ENCODE data around the gene MYOM3.

MYOM3 gene

GRCh38 chr1:24139841-24140425 lies 28.0 kb upstream of the MYOM3 start:
- no peak overlapping the region for H3K23ac ChIP-seq (ENCODE audit: low read length)
- H3K27me3 ChIP-seq (ENCODE audit: insufficient read depth, low read length): no peaks in the 10 kb centered on the region
- H4K8ac ChIP-seq (ENCODE audit: low read depth, low read length): no peak overlapping the region
- no peak for DNase-seq
- no peak overlapping the region for H3K27ac ChIP-seq (ENCODE audit: low read depth, low read length)
- H2AK5ac ChIP-seq (ENCODE audit: low read length): no peak overlapping the region
- no peak overlapping the region for H2BK120ac ChIP-seq (ENCODE audit: insufficient read depth, low read length, poor library complexity)
- no peaks in the 10 kb centered on the region for H3K9me3 ChIP-seq (ENCODE audit: insufficient read depth, low read depth, low read length)
- H2AFZ ChIP-seq (ENCODE audit: insufficient read depth, low read length, poor library complexity): no peak overlapping the region
- H3K79me1 ChIP-seq (ENCODE audit: low read length): no peaks in the 10 kb centered on the region
- H3K36me3 ChIP-seq (ENCODE audit: control insufficient read depth in 1 of 2, insufficient read depth in 2 of 2, low read length in 2 of 2): no peaks in the 10 kb centered on the region
- no peak overlapping the region for H3K4me3 ChIP-seq (ENCODE audit: low read depth, low read length)
- no peak overlapping the region for H3K4me2 ChIP-seq (ENCODE audit: low read length)
- no CpG with 5 or more reads among the region's 11 CpGs for WGBS (ENCODE audit: extremely low coverage, insufficient coverage, insufficient read length)
- peaks cover 0 to 4% of the 10 kb centered on the region in 2 experiments for H3K4me1 ChIP-seq (ENCODE audit: control insufficient read depth in 1 of 2, insufficient read depth in 2 of 2, low read length in 2 of 2)
- no peak overlapping the region for H3K9ac ChIP-seq (ENCODE audit: low read length)
- H2BK5ac ChIP-seq (ENCODE audit: low read depth, low read length, poor library complexity): no peak overlapping the region
- no peak overlapping the region for H3K4ac ChIP-seq (ENCODE audit: low read depth, low read length)
- H4K91ac ChIP-seq (ENCODE audit: low read depth, low read length): no peak overlapping the region
- H3K79me2 ChIP-seq (ENCODE audit: control insufficient read depth, insufficient read depth, low read length, poor library complexity): no peaks in the 10 kb centered on the region
- H4K12ac ChIP-seq (ENCODE audit: low read depth, low read length): no peak overlapping the region
- H3K14ac ChIP-seq (ENCODE audit: low read length): no peak overlapping the region
- no peak overlapping the region for H3K18ac ChIP-seq (ENCODE audit: low read length)
- no peak overlapping the region for H2BK12ac ChIP-seq (ENCODE audit: low read length)

GRCh38 chr1:24139222-24139489 lies 27.2 kb upstream of the MYOM3 start:
- no peaks in the 10 kb centered on the region for H3K36me3 ChIP-seq (ENCODE audit: control insufficient read depth in 1 of 2, insufficient read depth in 2 of 2, low read length in 2 of 2)
- H3K4me1 ChIP-seq (ENCODE audit: control insufficient read depth in 1 of 2, insufficient read depth in 2 of 2, low read length in 2 of 2): peaks cover 0 to 4% of the 10 kb centered on the region in 2 experiments
- no CpG with 5 or more reads among the region's 2 CpGs for WGBS (ENCODE audit: extremely low coverage, insufficient coverage, insufficient read length)
- no peak overlapping the region for H2BK120ac ChIP-seq (ENCODE audit: insufficient read depth, low read length, poor library complexity)
- H2AFZ ChIP-seq (ENCODE audit: insufficient read depth, low read length, poor library complexity): no peak overlapping the region
- no peak overlapping the region for H4K12ac ChIP-seq (ENCODE audit: low read depth, low read length)
- H3K79me2 ChIP-seq (ENCODE audit: control insufficient read depth, insufficient read depth, low read length, poor library complexity): no peaks in the 10 kb centered on the region
- DNase-seq: no peak
- no peak overlapping the region for H3K14ac ChIP-seq (ENCODE audit: low read length)
- no peak overlapping the region for H3K4me3 ChIP-seq (ENCODE audit: low read depth, low read length)
- H2AK5ac ChIP-seq (ENCODE audit: low read length): no peak overlapping the region
- no peak overlapping the region for H3K18ac ChIP-seq (ENCODE audit: low read length)
- H3K27me3 ChIP-seq (ENCODE audit: insufficient read depth, low read length): no peaks in the 10 kb centered on the region
- no peak overlapping the region for H2BK5ac ChIP-seq (ENCODE audit: low read depth, low read length, poor library complexity)
- H2BK12ac ChIP-seq (ENCODE audit: low read length): no peak overlapping the region
- no peak overlapping the region for H3K23ac ChIP-seq (ENCODE audit: low read length)
- H3K4me2 ChIP-seq (ENCODE audit: low read length): no peak overlapping the region
- no peak overlapping the region for H4K8ac ChIP-seq (ENCODE audit: low read depth, low read length)
- no peak overlapping the region for H4K91ac ChIP-seq (ENCODE audit: low read depth, low read length)
- no peaks in the 10 kb centered on the region for H3K79me1 ChIP-seq (ENCODE audit: low read length)
- H3K4ac ChIP-seq (ENCODE audit: low read depth, low read length): no peak overlapping the region
- H3K27ac ChIP-seq (ENCODE audit: low read depth, low read length): no peak overlapping the region
- H3K9ac ChIP-seq (ENCODE audit: low read length): no peak overlapping the region
- no peaks in the 10 kb centered on the region for H3K9me3 ChIP-seq (ENCODE audit: insufficient read depth, low read depth, low read length)

- no peaks in the 10 kb centered on the region for H3K79me2 ChIP-seq (ENCODE audit: control insufficient read depth, insufficient read depth, low read length, poor library complexity)
These were observed 26.7 kb upstream of the MYOM3 start for GRCh38 chr1:24138476-24139221.

GRCh38 chr1:24136956-24137539 lies 25.1 kb upstream of the MYOM3 start:
- no peaks in the 10 kb centered on the region for H3K79me2 ChIP-seq (ENCODE audit: control insufficient read depth, insufficient read depth, low read length, poor library complexity)
- no peak overlapping the region for H3K4me3 ChIP-seq (ENCODE audit: low read depth, low read length)
- H3K36me3 ChIP-seq (ENCODE audit: control insufficient read depth in 1 of 2, insufficient read depth in 2 of 2, low read length in 2 of 2): no peaks in the 10 kb centered on the region
- no peak overlapping the region for H3K14ac ChIP-seq (ENCODE audit: low read length)
- H2AK5ac ChIP-seq (ENCODE audit: low read length): no peak overlapping the region
- H3K27ac ChIP-seq (ENCODE audit: low read depth, low read length): no peak overlapping the region
- no peaks in the 10 kb centered on the region for H3K9me3 ChIP-seq (ENCODE audit: insufficient read depth, low read depth, low read length)
- no peaks in the 10 kb centered on the region for H3K79me1 ChIP-seq (ENCODE audit: low read length)
- H3K4ac ChIP-seq (ENCODE audit: low read depth, low read length): no peak overlapping the region
- no peak overlapping the region for H4K8ac ChIP-seq (ENCODE audit: low read depth, low read length)
- H3K4me1 ChIP-seq (ENCODE audit: control insufficient read depth in 1 of 2, insufficient read depth in 2 of 2, low read length in 2 of 2): peaks cover 0 to 4% of the 10 kb centered on the region in 2 experiments
- no peak for DNase-seq
- H4K91ac ChIP-seq (ENCODE audit: low read depth, low read length): no peak overlapping the region
- WGBS (ENCODE audit: extremely low coverage, insufficient coverage, insufficient read length): no CpG with 5 or more reads among the region's 15 CpGs
- H2BK120ac ChIP-seq (ENCODE audit: insufficient read depth, low read length, poor library complexity): no peak overlapping the region
- H2AFZ ChIP-seq (ENCODE audit: insufficient read depth, low read length, poor library complexity): no peak overlapping the region
- no peak overlapping the region for H2BK12ac ChIP-seq (ENCODE audit: low read length)
- H2BK5ac ChIP-seq (ENCODE audit: low read depth, low read length, poor library complexity): no peak overlapping the region
- H3K9ac ChIP-seq (ENCODE audit: low read length): no peak overlapping the region
- H3K23ac ChIP-seq (ENCODE audit: low read length): no peak overlapping the region
- no peaks in the 10 kb centered on the region for H3K27me3 ChIP-seq (ENCODE audit: insufficient read depth, low read length)
- no peak overlapping the region for H4K12ac ChIP-seq (ENCODE audit: low read depth, low read length)
- H3K18ac ChIP-seq (ENCODE audit: low read length): no peak overlapping the region
- no peak overlapping the region for H3K4me2 ChIP-seq (ENCODE audit: low read length)

More at GRCh38 chr1:24138476-24139221, 26.7 kb upstream of the MYOM3 start:
- H2AK5ac ChIP-seq (ENCODE audit: low read length): no peak overlapping the region
- no peak overlapping the region for H2BK12ac ChIP-seq (ENCODE audit: low read length)
- H3K14ac ChIP-seq (ENCODE audit: low read length): no peak overlapping the region
- H3K4me1 ChIP-seq (ENCODE audit: control insufficient read depth in 1 of 2, insufficient read depth in 2 of 2, low read length in 2 of 2): peaks cover 0 to 4% of the 10 kb centered on the region in 2 experiments
- no peaks in the 10 kb centered on the region for H3K36me3 ChIP-seq (ENCODE audit: control insufficient read depth in 1 of 2, insufficient read depth in 2 of 2, low read length in 2 of 2)
- WGBS (ENCODE audit: extremely low coverage, insufficient coverage, insufficient read length): no CpG with 5 or more reads among the region's 13 CpGs
- H3K4me2 ChIP-seq (ENCODE audit: low read length): no peak overlapping the region
- H3K9ac ChIP-seq (ENCODE audit: low read length): no peak overlapping the region
- DNase-seq: no peak
- no peak overlapping the region for H2BK5ac ChIP-seq (ENCODE audit: low read depth, low read length, poor library complexity)
- H2AFZ ChIP-seq (ENCODE audit: insufficient read depth, low read length, poor library complexity): no peak overlapping the region
- H3K4me3 ChIP-seq (ENCODE audit: low read depth, low read length): no peak overlapping the region
- no peaks in the 10 kb centered on the region for H3K27me3 ChIP-seq (ENCODE audit: insufficient read depth, low read length)
- no peak overlapping the region for H3K4ac ChIP-seq (ENCODE audit: low read depth, low read length)
- H4K8ac ChIP-seq (ENCODE audit: low read depth, low read length): no peak overlapping the region
- no peak overlapping the region for H4K12ac ChIP-seq (ENCODE audit: low read depth, low read length)
- no peak overlapping the region for H3K27ac ChIP-seq (ENCODE audit: low read depth, low read length)
- no peak overlapping the region for H3K18ac ChIP-seq (ENCODE audit: low read length)
- no peaks in the 10 kb centered on the region for H3K9me3 ChIP-seq (ENCODE audit: insufficient read depth, low read depth, low read length)
- no peak overlapping the region for H4K91ac ChIP-seq (ENCODE audit: low read depth, low read length)
- no peaks in the 10 kb centered on the region for H3K79me1 ChIP-seq (ENCODE audit: low read length)
- H3K23ac ChIP-seq (ENCODE audit: low read length): no peak overlapping the region
- no peak overlapping the region for H2BK120ac ChIP-seq (ENCODE audit: insufficient read depth, low read length, poor library complexity)
